Fibroblast of lung (primary cell): ENCODE measurements around the gene CSGALNACT2.

Source experiments
- CTCF ChIP-seq, 2 donors: IDR thresholded peaks in 1 of 2; conservative IDR thresholded peaks in 1 of 2; 1 replicate in 1 of 2; 2 replicates in 1 of 2; pipeline ENCODE4 v1.5.1; 2011 to 2012; ENCODE audit warnings: low read length in 2 of 2, control low read depth in 1 of 2, inconsistent platforms in 1 of 2, low read depth in 1 of 2, mild to moderate bottlenecking in 1 of 2
- EZH2 ChIP-seq: IDR thresholded peaks from 2 replicates; pipeline ENCODE4 v1.5.1; 2012; ENCODE audit warnings: low read length, control low read depth, mild to moderate bottlenecking; ENCODE audit errors: missing control alignments

- no peak for TF ChIP-seq CTCF (conservative IDR thresholded peaks at IDR 0.05 in 1 of 2, IDR thresholded peaks at IDR 0.05 in 1 of 2; ENCODE audit: low read depth in 1 of 2, low read length in 2 of 2)
- no peak for TF ChIP-seq EZH2
These were observed 46.4 kb upstream of the CSGALNACT2 start for GRCh38 chr10:43091846-43092245.
